Measurements from ENCODE around the gene SEC23B.

GRCh38 chr20:18567739-18568091, 60.0 kb downstream of the SEC23B start:
- TF ChIP-seq TAF1 (IDR thresholded peaks at IDR 0.05; ENCODE audit: borderline replicate concordance, insufficient read depth, low read length) (no peak), POLR2AphosphoS5 (IDR thresholded peaks at IDR 0.05; ENCODE audit: low read depth, low read length) (no peak), SIN3A (IDR thresholded peaks at IDR 0.05; ENCODE audit: borderline replicate concordance, insufficient read depth, low read length) (no peak)
- TF ChIP-seq, protein P1, sequence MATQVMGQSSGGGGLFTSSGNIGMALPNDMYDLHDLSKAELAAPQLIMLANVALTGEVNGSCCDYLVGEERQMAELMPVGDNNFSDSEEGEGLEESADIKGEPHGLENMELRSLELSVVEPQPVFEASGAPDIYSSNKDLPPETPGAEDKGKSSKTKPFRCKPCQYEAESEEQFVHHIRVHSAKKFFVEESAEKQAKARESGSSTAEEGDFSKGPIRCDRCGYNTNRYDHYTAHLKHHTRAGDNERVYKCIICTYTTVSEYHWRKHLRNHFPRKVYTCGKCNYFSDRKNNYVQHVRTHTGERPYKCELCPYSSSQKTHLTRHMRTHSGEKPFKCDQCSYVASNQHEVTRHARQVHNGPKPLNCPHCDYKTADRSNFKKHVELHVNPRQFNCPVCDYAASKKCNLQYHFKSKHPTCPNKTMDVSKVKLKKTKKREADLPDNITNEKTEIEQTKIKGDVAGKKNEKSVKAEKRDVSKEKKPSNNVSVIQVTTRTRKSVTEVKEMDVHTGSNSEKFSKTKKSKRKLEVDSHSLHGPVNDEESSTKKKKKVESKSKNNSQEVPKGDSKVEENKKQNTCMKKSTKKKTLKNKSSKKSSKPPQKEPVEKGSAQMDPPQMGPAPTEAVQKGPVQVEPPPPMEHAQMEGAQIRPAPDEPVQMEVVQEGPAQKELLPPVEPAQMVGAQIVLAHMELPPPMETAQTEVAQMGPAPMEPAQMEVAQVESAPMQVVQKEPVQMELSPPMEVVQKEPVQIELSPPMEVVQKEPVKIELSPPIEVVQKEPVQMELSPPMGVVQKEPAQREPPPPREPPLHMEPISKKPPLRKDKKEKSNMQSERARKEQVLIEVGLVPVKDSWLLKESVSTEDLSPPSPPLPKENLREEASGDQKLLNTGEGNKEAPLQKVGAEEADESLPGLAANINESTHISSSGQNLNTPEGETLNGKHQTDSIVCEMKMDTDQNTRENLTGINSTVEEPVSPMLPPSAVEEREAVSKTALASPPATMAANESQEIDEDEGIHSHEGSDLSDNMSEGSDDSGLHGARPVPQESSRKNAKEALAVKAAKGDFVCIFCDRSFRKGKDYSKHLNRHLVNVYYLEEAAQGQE (IDR thresholded peaks at IDR 0.05; ENCODE audit: insufficient read depth in 1 of 2, low read depth in 2 of 2, low read length in 2 of 2): no peak

Measured in PFSK-1 (cell line).